T-helper 2 cell treated with Interferon-gamma antibody and Interleukin-4, amounts not matched to agents 100 ng/mL and 5 ng/mL, for 36 hours (primary cell): ENCODE measurements around the gene TTLL5. TPM values are rescaled to one million over a fixed set of nuclear protein-coding genes. Genes with fewer than 3 reads are reported as not detected.

ENCODE experiments used
- intact Hi-C: fragments of 100-400 bp; cut with micrococcal nuclease; formaldehyde crosslinking; loops from one replicate; pipeline ENCODE4 v1.15.1; 2023
- total RNA-seq: library from RNA; stranded (reverse); gene quantifications from 2 replicates; pipeline ENCODE4 v1.2.3, GENCODE V29; 2022

The TTLL5 gene
- total RNA-seq, 1 donor from 2014 or later: 33.6 TPM

GRCh38 chr14:75794615-75795038 is 133.6 kb downstream of the TTLL5 start:
- intact Hi-C loops: no loop called here

- intact Hi-C loops: no loop called here
These were observed 139.7 kb downstream of the TTLL5 start for GRCh38 chr14:75800792-75801191.

GRCh38 chr14:75802486-75802885 is 141.4 kb downstream of the TTLL5 start:
- intact Hi-C loops: no loop called here

GRCh38 chr14:75803765-75804164 is 142.7 kb downstream of the TTLL5 start:
- intact Hi-C loops: no loop called here

GRCh38 chr14:75804570-75805275 is 143.7 kb downstream of the TTLL5 start:
- intact Hi-C loops: no loop called here

- intact Hi-C loops: no loop called here
These were observed 144.6 kb downstream of the TTLL5 start for GRCh38 chr14:75805646-75806045.

- intact Hi-C loops: no loop called here
These were observed 145.3 kb downstream of the TTLL5 start for GRCh38 chr14:75806352-75806832.

GRCh38 chr14:75807667-75808360 is 146.8 kb downstream of the TTLL5 start:
- intact Hi-C loops: no loop called here

GRCh38 chr14:75811136-75811829 is 150.2 kb downstream of the TTLL5 start:
- intact Hi-C loops: no loop called here

- intact Hi-C loops: no loop called here
These were observed 150.9 kb downstream of the TTLL5 start for GRCh38 chr14:75811872-75812499.

- intact Hi-C loops: no loop called here
These were observed 151.6 kb downstream of the TTLL5 start for GRCh38 chr14:75812622-75813021.

- intact Hi-C loops: no loop called here
These were observed 159.7 kb downstream of the TTLL5 start for GRCh38 chr14:75820761-75821160.

GRCh38 chr14:75821831-75822521 is 160.9 kb downstream of the TTLL5 start:
- intact Hi-C loops: no loop called here

- intact Hi-C loops: no loop called here
These were observed 161.6 kb downstream of the TTLL5 start for GRCh38 chr14:75822522-75823141.

GRCh38 chr14:75823334-75823733 is 162.3 kb downstream of the TTLL5 start:
- intact Hi-C loops: no loop called here

- intact Hi-C loops: no loop called here
These were observed 163.3 kb downstream of the TTLL5 start for GRCh38 chr14:75824318-75824717.

GRCh38 chr14:75825147-75825592 is 164.1 kb downstream of the TTLL5 start:
- intact Hi-C loops: no loop called here

GRCh38 chr14:75826599-75826998 is 165.6 kb downstream of the TTLL5 start:
- intact Hi-C loops: no loop called here

- intact Hi-C loops: no loop called here
These were observed 166.3 kb downstream of the TTLL5 start for GRCh38 chr14:75827331-75827730.

GRCh38 chr14:75829316-75829715 is 168.3 kb downstream of the TTLL5 start:
- intact Hi-C loops: no loop called here

GRCh38 chr14:75831455-75831854 is 170.4 kb downstream of the TTLL5 start:
- intact Hi-C loops: no loop called here
